ENCODE data around the gene GDPD5.

The GDPD5 gene

DNA sequence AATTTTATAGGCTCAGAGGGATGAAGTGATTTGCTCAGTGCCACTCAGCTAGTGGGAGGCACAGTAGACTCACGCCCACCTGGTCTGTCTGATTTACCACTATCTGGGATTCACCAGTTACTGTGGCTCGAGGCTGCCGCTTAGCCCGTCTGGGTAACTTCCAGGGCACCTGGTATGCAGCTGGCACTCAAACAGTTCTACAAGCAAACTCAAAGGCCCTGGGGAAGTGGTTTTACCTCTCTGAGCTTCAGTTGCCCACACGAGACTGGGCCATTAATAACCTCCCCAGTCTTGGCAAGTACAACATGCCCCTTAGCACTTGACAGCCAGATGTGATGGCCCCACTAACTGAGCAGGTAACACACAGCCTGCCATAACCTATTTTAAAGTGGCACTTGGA lies 2.6 kb downstream of the GDPD5 start:
- Histone ChIP-seq H4K20me1 (ENCODE audit: insufficient read depth, low read length) (peaks cover 7% of the 10 kb centered on the region), H3K9ac (ENCODE audit: low read depth, low read length) (no peak overlapping the region), H2AFZ (ENCODE audit: low read depth, low read length) (no peak overlapping the region), H3K27me3 (ENCODE audit: insufficient read depth, low read length, poor library complexity) (peaks cover 10% of the 10 kb centered on the region), H3K9me3 (ENCODE audit: insufficient read depth, low read length, severe bottlenecking) (no peaks in the 10 kb centered on the region), H3K4me3 (ENCODE audit: low read depth in 1 of 2, low read length in 2 of 2) (no peak overlapping the region), H3K36me3 (ENCODE audit: insufficient read depth, low read length) (no peaks in the 10 kb centered on the region), H3K27ac (ENCODE audit: low read length) (no peak overlapping the region), H3K79me2 (ENCODE audit: insufficient read depth, low read length) (no peaks in the 10 kb centered on the region), H3K4me2 (ENCODE audit: insufficient read depth, low read length) (no peak overlapping the region), H3K4me1 (ENCODE audit: insufficient read depth, low read length) (peaks cover 25% of the 10 kb centered on the region)
- peak; percentile 23 for DNase-seq
- no peak for TF ChIP-seq CTCF (IDR thresholded peaks at IDR 0.05; ENCODE audit: borderline replicate concordance, extremely low read depth, low read length, poor library complexity, severe bottlenecking)
- no peak for TF ChIP-seq EZH2 (IDR thresholded peaks at IDR 0.05; ENCODE audit: borderline replicate concordance, low read depth, low read length, severe bottlenecking)
- ATAC-seq (ENCODE audit: insufficient read depth, low read depth) = no peak

DNA sequence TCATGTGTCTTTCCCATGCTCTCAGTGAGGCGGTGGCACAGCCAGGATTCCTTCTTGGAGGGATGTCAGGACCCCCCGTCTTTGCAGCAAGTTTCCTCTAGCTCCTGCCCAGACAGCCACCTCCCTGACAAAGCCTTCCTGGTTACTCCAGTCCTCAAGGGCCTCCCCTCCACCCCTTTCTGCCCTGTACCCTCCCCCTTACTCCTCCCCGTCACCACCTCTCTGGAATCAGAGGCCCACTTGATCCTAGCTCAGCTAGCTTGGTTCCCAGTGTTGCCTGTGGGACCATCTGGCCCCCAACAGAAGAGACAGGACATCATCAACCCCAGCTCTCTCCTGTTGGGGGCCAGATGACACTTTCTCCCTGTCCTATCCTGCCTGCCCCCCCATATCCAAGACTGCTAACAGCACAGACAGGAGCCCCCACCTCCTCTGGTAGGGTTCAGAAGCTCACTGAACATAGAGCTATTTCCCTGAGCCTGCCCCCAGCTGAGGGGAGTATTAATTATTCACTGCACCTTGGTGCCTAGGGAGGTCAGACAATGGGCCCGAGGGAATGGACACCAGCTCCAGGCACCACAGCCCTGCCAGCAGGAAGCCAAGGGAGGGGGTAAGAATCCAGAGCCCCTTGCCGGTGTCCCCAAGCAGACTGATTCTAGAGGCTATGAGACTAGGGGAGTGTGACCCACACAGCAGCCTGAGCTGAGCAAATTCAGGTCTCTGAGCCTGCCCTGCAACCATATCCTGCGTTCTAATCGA lies 3.3 kb downstream of the GDPD5 start:
- H4K20me1 ChIP-seq (ENCODE audit: insufficient read depth, low read length) = peaks cover 9% of the 10 kb centered on the region
- peaks cover 10% of the 10 kb centered on the region for H3K27me3 ChIP-seq (ENCODE audit: insufficient read depth, low read length, poor library complexity)
- no peak for DNase-seq
- peaks cover 25% of the 10 kb centered on the region for H3K4me1 ChIP-seq (ENCODE audit: insufficient read depth, low read length)
- H2AFZ ChIP-seq (ENCODE audit: low read depth, low read length) = no peak overlapping the region
- no peak overlapping the region for H3K4me3 ChIP-seq (ENCODE audit: low read depth in 1 of 2, low read length in 2 of 2)
- H3K79me2 ChIP-seq (ENCODE audit: insufficient read depth, low read length) = no peaks in the 10 kb centered on the region
- no peaks in the 10 kb centered on the region for H3K9me3 ChIP-seq (ENCODE audit: insufficient read depth, low read length, severe bottlenecking)
- H3K27ac ChIP-seq (ENCODE audit: low read length) = no peak overlapping the region
- no peak overlapping the region for H3K4me2 ChIP-seq (ENCODE audit: insufficient read depth, low read length)
- TF ChIP-seq EZH2 (IDR thresholded peaks at IDR 0.05; ENCODE audit: borderline replicate concordance, low read depth, low read length, severe bottlenecking) (no peak), CTCF (IDR thresholded peaks at IDR 0.05; ENCODE audit: borderline replicate concordance, extremely low read depth, low read length, poor library complexity, severe bottlenecking) (no peak)
- H3K36me3 ChIP-seq (ENCODE audit: insufficient read depth, low read length) = no peaks in the 10 kb centered on the region
- ATAC-seq (ENCODE audit: insufficient read depth, low read depth) = no peak
- H3K9ac ChIP-seq (ENCODE audit: low read depth, low read length) = no peak overlapping the region

- Histone ChIP-seq H4K20me1 (ENCODE audit: insufficient read depth, low read length) (peaks cover 9% of the 10 kb centered on the region), H3K79me2 (ENCODE audit: insufficient read depth, low read length) (no peaks in the 10 kb centered on the region), H3K27ac (ENCODE audit: low read length) (no peak overlapping the region), H3K9me3 (ENCODE audit: insufficient read depth, low read length, severe bottlenecking) (no peaks in the 10 kb centered on the region), H3K9ac (ENCODE audit: low read depth, low read length) (no peak overlapping the region), H3K4me2 (ENCODE audit: insufficient read depth, low read length) (no peak overlapping the region), H2AFZ (ENCODE audit: low read depth, low read length) (no peak overlapping the region), H3K36me3 (ENCODE audit: insufficient read depth, low read length) (no peaks in the 10 kb centered on the region), H3K4me1 (ENCODE audit: insufficient read depth, low read length) (peaks cover 17% of the 10 kb centered on the region), H3K27me3 (ENCODE audit: insufficient read depth, low read length, poor library complexity) (peaks cover 10% of the 10 kb centered on the region), H3K4me3 (ENCODE audit: low read depth in 1 of 2, low read length in 2 of 2) (no peak overlapping the region)
- DNase-seq (no peak), ATAC-seq (ENCODE audit: insufficient read depth, low read depth) (no peak)
- TF ChIP-seq CTCF (IDR thresholded peaks at IDR 0.05; ENCODE audit: borderline replicate concordance, extremely low read depth, low read length, poor library complexity, severe bottlenecking) = no peak
- TF ChIP-seq EZH2 (IDR thresholded peaks at IDR 0.05; ENCODE audit: borderline replicate concordance, low read depth, low read length, severe bottlenecking) = no peak
These were observed 5.1 kb downstream of the GDPD5 start for GRCh38 chr11:75520688-75521087.
